Smooth muscle cell of trachea (primary cell): ENCODE data around the gene FAM78B. TPM values are rescaled to one million over a fixed set of nuclear protein-coding genes. Genes with fewer than 3 reads are reported as not detected.

Experiments used
- total RNA-seq: library from RNA; depleted of rRNA; stranded (reverse); fragments of >200 nt; gene quantifications from 2 replicates; pipeline ENCODE4 v1.2.1, GENCODE V29; 2014

The FAM78B gene
- total RNA-seq: 0.29 and 0.50 TPM in 2 replicates

GRCh38 chr1:166166698-166167571 is at the start of gene FAM78B:
TSS of gene FAM78B (minus strand) at chr1:166167001. CDS start at chr1:166166248, 753 bp downstream.

